ENCODE data around the gene HOMER1.

Gene HOMER1

GRCh38 chr5:79471556-79471955 is 42.4 kb downstream of the HOMER1 start:
- TF ChIP-seq, protein P1, sequence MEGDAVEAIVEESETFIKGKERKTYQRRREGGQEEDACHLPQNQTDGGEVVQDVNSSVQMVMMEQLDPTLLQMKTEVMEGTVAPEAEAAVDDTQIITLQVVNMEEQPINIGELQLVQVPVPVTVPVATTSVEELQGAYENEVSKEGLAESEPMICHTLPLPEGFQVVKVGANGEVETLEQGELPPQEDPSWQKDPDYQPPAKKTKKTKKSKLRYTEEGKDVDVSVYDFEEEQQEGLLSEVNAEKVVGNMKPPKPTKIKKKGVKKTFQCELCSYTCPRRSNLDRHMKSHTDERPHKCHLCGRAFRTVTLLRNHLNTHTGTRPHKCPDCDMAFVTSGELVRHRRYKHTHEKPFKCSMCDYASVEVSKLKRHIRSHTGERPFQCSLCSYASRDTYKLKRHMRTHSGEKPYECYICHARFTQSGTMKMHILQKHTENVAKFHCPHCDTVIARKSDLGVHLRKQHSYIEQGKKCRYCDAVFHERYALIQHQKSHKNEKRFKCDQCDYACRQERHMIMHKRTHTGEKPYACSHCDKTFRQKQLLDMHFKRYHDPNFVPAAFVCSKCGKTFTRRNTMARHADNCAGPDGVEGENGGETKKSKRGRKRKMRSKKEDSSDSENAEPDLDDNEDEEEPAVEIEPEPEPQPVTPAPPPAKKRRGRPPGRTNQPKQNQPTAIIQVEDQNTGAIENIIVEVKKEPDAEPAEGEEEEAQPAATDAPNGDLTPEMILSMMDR (conservative IDR thresholded peaks at IDR 0.05) = no peak
- TF ChIP-seq ZFX (IDR thresholded peaks at IDR 0.05) = no peak
- no peak overlapping the region for H3K27ac ChIP-seq

DNA sequence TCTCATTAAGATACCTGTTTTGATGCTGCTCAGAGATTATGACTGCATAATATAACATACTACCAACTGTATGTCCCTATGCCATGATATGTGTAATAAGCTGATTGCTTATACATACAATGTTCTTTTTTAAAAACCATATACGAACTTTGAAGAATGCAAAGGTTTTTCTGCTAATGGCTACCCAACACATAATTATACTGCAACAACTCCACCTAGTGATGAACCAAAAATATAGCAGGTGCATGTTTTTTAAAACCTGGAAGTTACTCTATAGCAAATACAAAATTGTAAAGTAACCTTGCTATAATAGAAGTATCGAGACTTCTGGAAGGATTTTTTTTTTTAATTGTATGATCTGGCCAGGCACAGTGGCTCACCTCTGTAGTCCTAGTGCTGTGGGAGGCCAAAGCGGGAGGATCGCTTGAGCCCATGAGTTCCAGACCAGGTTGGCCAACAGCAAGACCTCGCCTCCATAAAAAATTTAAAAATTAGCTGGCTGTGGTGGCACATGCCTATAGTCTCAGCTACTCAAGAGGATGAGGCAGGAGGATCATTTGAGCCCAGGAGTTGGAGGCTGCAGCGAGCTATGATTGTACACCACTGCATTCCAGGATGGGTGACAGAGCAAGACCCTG is 49.1 kb downstream of the HOMER1 start:
- H3K27ac ChIP-seq = no peak overlapping the region
- TF ChIP-seq, protein P1 (conservative IDR thresholded peaks at IDR 0.05) = peak; percentile 87
- no peak for TF ChIP-seq ZFX (IDR thresholded peaks at IDR 0.05)

GRCh38 chr5:79464278-79464677 is 49.7 kb downstream of the HOMER1 start:
- no peak overlapping the region for H3K27ac ChIP-seq
- TF ChIP-seq ZFX (IDR thresholded peaks at IDR 0.05) = no peak
- TF ChIP-seq, protein P1 (conservative IDR thresholded peaks at IDR 0.05) = no peak

- TF ChIP-seq, protein P1 (conservative IDR thresholded peaks at IDR 0.05) = no peak
- TF ChIP-seq ZFX (IDR thresholded peaks at IDR 0.05) = no peak
- H3K27ac ChIP-seq = no peak overlapping the region
Observed at GRCh38 chr5:79459626-79460025, 54.3 kb downstream of the HOMER1 start.

DNA sequence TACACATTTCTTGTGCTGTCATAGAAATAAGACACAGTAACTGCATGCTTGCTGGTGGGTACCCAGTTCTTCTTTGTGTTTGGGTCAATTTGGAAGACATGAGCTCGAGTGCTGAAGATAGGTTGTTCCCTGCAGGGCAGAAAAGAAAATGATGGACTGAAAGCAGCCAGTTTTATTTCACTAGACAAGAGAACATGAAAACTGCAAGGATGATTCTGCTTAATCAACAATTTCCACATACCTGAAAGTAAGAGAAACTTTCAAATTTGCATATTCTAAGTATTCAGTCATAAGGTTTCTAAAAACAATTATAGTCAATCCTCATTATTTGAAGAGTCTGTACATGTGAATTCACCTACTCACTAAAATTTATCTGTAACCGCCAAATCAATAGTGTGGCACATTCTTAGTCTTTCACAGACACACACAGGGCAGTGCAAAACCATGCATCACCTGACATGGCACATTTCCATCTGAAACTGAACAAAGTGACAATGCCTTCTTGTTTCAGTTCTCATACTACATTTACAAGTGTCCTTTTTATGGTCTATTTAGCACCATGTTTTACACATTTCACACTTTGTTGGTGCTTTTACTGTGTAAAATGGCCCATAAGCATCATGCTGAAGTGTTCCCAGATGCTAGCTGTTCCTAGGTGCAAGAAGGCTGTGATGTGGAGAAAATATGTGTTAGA is 56.9 kb downstream of the HOMER1 start:
- no peak overlapping the region for H3K27ac ChIP-seq
- no peak for TF ChIP-seq ZFX (IDR thresholded peaks at IDR 0.05)
- TF ChIP-seq, protein P1 (conservative IDR thresholded peaks at IDR 0.05) = no peak

- H3K27ac ChIP-seq = no peak overlapping the region
- TF ChIP-seq ZFX (IDR thresholded peaks at IDR 0.05) = no peak
Observed at GRCh38 chr5:79456400-79456799, 57.5 kb downstream of the HOMER1 start.

DNA sequence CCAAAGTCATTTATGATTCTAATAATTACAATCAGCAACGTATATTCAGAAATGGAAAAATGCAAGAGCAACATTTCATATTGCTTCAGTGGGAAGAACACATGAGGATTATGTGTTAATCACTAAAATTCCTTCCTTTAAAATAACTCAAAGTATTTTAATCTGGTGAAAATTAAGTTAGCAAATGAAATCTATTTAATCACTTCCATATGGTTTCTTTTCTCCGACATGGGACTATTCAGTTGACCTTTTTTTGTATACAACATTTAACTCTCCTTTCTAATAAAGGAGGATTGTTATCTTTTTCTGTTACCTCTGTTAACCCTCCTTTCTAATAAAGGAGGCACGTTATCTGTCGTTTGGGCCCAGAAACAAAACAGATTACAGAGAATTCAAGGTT is 59.9 kb downstream of the HOMER1 start:
- no peak for TF ChIP-seq ZFX (IDR thresholded peaks at IDR 0.05)
- H3K27ac ChIP-seq = no peak overlapping the region

- TF ChIP-seq ZFX (IDR thresholded peaks at IDR 0.05) = no peak
- TF ChIP-seq, protein P1 (conservative IDR thresholded peaks at IDR 0.05) = no peak
- no peak overlapping the region for H3K27ac ChIP-seq
Observed at GRCh38 chr5:79448336-79448735, 65.6 kb downstream of the HOMER1 start.

Measured in C4-2B (cell line).